IMR-90 (cell line): ENCODE measurements around the gene NCAM1. TPM values are rescaled to one million over a fixed set of nuclear protein-coding genes. Genes with fewer than 3 reads are reported as not detected.

ENCODE experiments used
- ATAC-seq: fragments of 200-7000 bp; cut with Tn5 transposase; 2 replicates; pipeline ENCODE4 v1.9.1; 2020; ENCODE audit warnings: low read depth, mild to moderate bottlenecking, moderate library complexity
- BruUV-seq: library from RNA; stranded (reverse); fragments of 400-500 nt; replicated peaks from 2 replicates; lab custom pipeline; 2021; lab: Mats Ljungman, UMichigan
- CTCF ChIA-PET: fragments of 300-600 bp; formaldehyde crosslinking; extraction: SDS; loops from one replicate; lab custom pipeline; 2021; ENCODE audit warnings: antibody characterized with exemption; lab: Yijun Ruan, JAX
- POLR2A ChIA-PET: fragments of 300-600 bp; sonication (Branson Sonifier 250); formaldehyde crosslinking; loops from one replicate; lab custom pipeline; 2022; ENCODE audit warnings: antibody characterized with exemption; ENCODE audit not compliant: unreplicated experiment; lab: Charles Lee
- DNase-seq: peaks from one replicate; pipeline ENCODE4 v3.0.0; 2013
- H2AFZ ChIP-seq: replicated peaks from 2 replicates; pipeline ENCODE3; 2013; ENCODE audit warnings: low read length, mild to moderate bottlenecking; ENCODE audit not compliant: poor library complexity
- H2AK5ac ChIP-seq: 2 replicates; pipeline ENCODE4 v1.6.1; 2013; ENCODE audit warnings: low read depth, low read length, inconsistent platforms
- H2AK9ac ChIP-seq: replicated peaks from 2 replicates; pipeline ENCODE3; 2013; ENCODE audit warnings: mild to moderate bottlenecking, low read depth, low read length, moderate library complexity; ENCODE audit not compliant: poor library complexity
- H2BK120ac ChIP-seq: 2 replicates; pipeline ENCODE4 v1.6.1; 2013; ENCODE audit warnings: low read depth, low read length, inconsistent platforms
- H2BK15ac ChIP-seq: 3 replicates; pipeline ENCODE4 v1.6.1; 2013; ENCODE audit warnings: low read depth, low read length, inconsistent platforms
- H2BK20ac ChIP-seq: 2 replicates; pipeline ENCODE4 v1.6.1; 2013; ENCODE audit warnings: low read depth, mild to moderate bottlenecking, inconsistent platforms, low read length, moderate library complexity
- H2BK5ac ChIP-seq: 2 replicates; pipeline ENCODE4 v1.6.1; 2013; ENCODE audit warnings: mild to moderate bottlenecking, low read depth, low read length, inconsistent platforms; ENCODE audit not compliant: poor library complexity, severe bottlenecking
- H3K14ac ChIP-seq: replicated peaks from 2 replicates; pipeline ENCODE4 v1.6.1; 2013; ENCODE audit warnings: low read depth, low read length, inconsistent platforms
- H3K18ac ChIP-seq: 2 replicates; pipeline ENCODE4 v1.6.1; 2013; ENCODE audit warnings: low read depth, low read length, control low read depth
- H3K23ac ChIP-seq: 2 replicates; pipeline ENCODE4 v1.6.1; 2013; ENCODE audit warnings: low read depth, low read length, inconsistent platforms
- H3K27ac ChIP-seq: 2 replicates; pipeline ENCODE4 v1.5.1; 2013; ENCODE audit warnings: mild to moderate bottlenecking, control low read depth, low read length; ENCODE audit not compliant: insufficient read depth
- H3K27me3 ChIP-seq: 2 replicates; pipeline ENCODE4 v1.6.1; 2013; ENCODE audit warnings: low read length; ENCODE audit not compliant: control insufficient read depth, insufficient read depth
- H3K36me3 ChIP-seq: 2 replicates; pipeline ENCODE4 v1.6.1; 2013; ENCODE audit warnings: low read length, mixed read lengths; ENCODE audit not compliant: control insufficient read depth, insufficient read depth
- H3K4ac ChIP-seq: 2 replicates; pipeline ENCODE4 v1.6.1; 2013; ENCODE audit warnings: low read depth, low read length, inconsistent platforms
- H3K4me1 ChIP-seq: 2 replicates; pipeline ENCODE4 v1.6.1; 2013; ENCODE audit warnings: low read length, mixed read lengths; ENCODE audit not compliant: control insufficient read depth, insufficient read depth
- H3K4me2 ChIP-seq: 2 replicates; pipeline ENCODE4 v1.6.1; 2013; ENCODE audit warnings: low read depth, mild to moderate bottlenecking, control low read depth, low read length, moderate library complexity
- H3K4me3 ChIP-seq: 2 replicates; pipeline ENCODE4 v1.5.1; 2013; ENCODE audit warnings: low read depth, mild to moderate bottlenecking, control low read depth, low read length, moderate library complexity; ENCODE audit not compliant: insufficient read depth
- H3K56ac ChIP-seq: 2 replicates; pipeline ENCODE4 v1.6.1; 2013; ENCODE audit warnings: low read length, inconsistent platforms; ENCODE audit not compliant: insufficient read depth; ENCODE audit errors: extremely low read depth
- H3K79me1 ChIP-seq, 2 experiments: 2 replicates each; pipeline ENCODE4 v1.6.1; 2013; ENCODE audit warnings: low read length in 2 of 2, inconsistent platforms in 1 of 2, low read depth in 1 of 2
- H3K9ac ChIP-seq: 2 replicates; pipeline ENCODE4 v1.6.1; 2013; ENCODE audit warnings: low read depth, low read length, control low read depth
- H3K9me1 ChIP-seq: 2 replicates; pipeline ENCODE4 v1.6.1; 2013; ENCODE audit warnings: low read length, inconsistent platforms; ENCODE audit not compliant: insufficient read depth
- H3K9me3 ChIP-seq: 2 replicates; pipeline ENCODE4 v1.6.1; 2013; ENCODE audit warnings: low read length; ENCODE audit not compliant: control insufficient read depth, insufficient read depth
- H4K20me1 ChIP-seq: 2 replicates; pipeline ENCODE4 v1.6.1; 2013; ENCODE audit warnings: low read length, inconsistent platforms; ENCODE audit not compliant: insufficient read depth
- H4K5ac ChIP-seq: 2 replicates; pipeline ENCODE4 v1.6.1; 2013; ENCODE audit warnings: mild to moderate bottlenecking, low read depth, low read length, control low read depth
- H4K8ac ChIP-seq, 2 experiments: 2 replicates each; pipeline ENCODE4 v1.6.1; 2013; ENCODE audit warnings: low read depth in 2 of 2, low read length in 2 of 2, control low read depth in 1 of 2, inconsistent platforms in 1 of 2
- H4K91ac ChIP-seq: 2 replicates; pipeline ENCODE4 v1.6.1; 2013; ENCODE audit warnings: low read depth, low read length, inconsistent platforms; ENCODE audit not compliant: insufficient read depth
- CHD1 ChIP-seq: IDR thresholded peaks from 2 replicates; pipeline ENCODE4 v1.6.1; 2012; ENCODE audit warnings: low read depth, low read length, improper control_type of control experiment
- CTCF ChIP-seq: conservative IDR thresholded peaks from 2 replicates; pipeline ENCODE4 v1.5.1; 2012; ENCODE audit warnings: mild to moderate bottlenecking, low read depth, low read length, improper control_type of control experiment
- ELK1 ChIP-seq: fragments of 150-350 bp; IDR thresholded peaks from 2 replicates; pipeline ENCODE4 v1.6.1; 2016; ENCODE audit warnings: low read depth, mild to moderate bottlenecking, low read length, moderate library complexity, borderline replicate concordance
- POLR2A ChIP-seq: IDR thresholded peaks from 2 replicates; pipeline ENCODE4 v1.6.1; 2012; ENCODE audit warnings: mild to moderate bottlenecking, low read depth, low read length
- RAD21 ChIP-seq: IDR thresholded peaks from 2 replicates; pipeline ENCODE4 v1.6.1; 2012; ENCODE audit warnings: low read length, improper control_type of control experiment
- RCOR1 ChIP-seq: IDR thresholded peaks from 2 replicates; pipeline ENCODE4 v1.6.1; 2012; ENCODE audit warnings: mild to moderate bottlenecking, low read length, improper control_type of control experiment; ENCODE audit not compliant: insufficient replicate concordance
- SMC3 ChIP-seq: fragments of 150-350 bp; IDR thresholded peaks from 2 replicates; pipeline ENCODE4 v1.6.1; 2016; ENCODE audit warnings: low read depth, mild to moderate bottlenecking, antibody characterized with exemption, low read length, moderate library complexity
- WGBS, 2 experiments: methylation state at CpG; one replicate each; pipeline versions ENCODE4 v1.1.5 to v1.1.7; 2013; ENCODE audit warnings: missing lambda C conversion rate in 2 of 2; ENCODE audit not compliant: insufficient read length in 1 of 2; ENCODE audit errors: extremely low coverage in 2 of 2; 5-methylcytosine and 5-hydroxymethylcytosine counted together
- dilution Hi-C: fragments of 300-500 bp; cut with HindIII; formaldehyde crosslinking; loops from one replicate; pipeline ENCODE4 v1.14.3; 2018; ENCODE audit warnings: low sequenced_read_pairs; ENCODE audit not compliant: unreplicated experiment
- in situ Hi-C: fragments of 300-500 bp; cut with MboI; formaldehyde crosslinking; loops from 3 replicates; pipeline ENCODE4 v1.14.3; 2019; ENCODE audit warnings: low sequenced_read_pairs, inconsistent platforms, mixed read lengths
- intact Hi-C: fragments of 100-400 bp; cut with micrococcal nuclease; formaldehyde crosslinking; loops from 2 replicates; pipeline ENCODE4 v1.10.0; 2022
- polyA plus RNA-seq, 3 experiments: library from polyadenylated mRNA; depleted of rRNA; stranded (reverse); fragments of >200 nt; gene quantifications; 2 replicates each; pipeline ENCODE4 v1.2.3, GENCODE V29; 2012; ENCODE audit warnings: low replicate concordance in 1 of 3
- total RNA-seq: library from RNA; depleted of rRNA; stranded (reverse); fragments of >200 nt; gene quantifications from 2 replicates; pipeline ENCODE4 v1.2.3, GENCODE V29; 2012

The NCAM1 gene
- total and polyA plus RNA-seq, 2 of the 4 experiments (the other 2 are of a cell fraction), result 0.09 to 0.18 TPM

GRCh38 chr11:113271551-113272245, 310.5 kb downstream of the NCAM1 start:
- H3K36me3 ChIP-seq, result no peaks in the 10 kb centered on the region
- H2BK20ac ChIP-seq, result no peak overlapping the region
- intact Hi-C loops (no loop called here), dilution Hi-C loops (no loop called here), in situ Hi-C loops (no loop called here)
- H2BK120ac ChIP-seq, result no peak overlapping the region
- no peak overlapping the region for H4K5ac ChIP-seq
- H4K8ac ChIP-seq, result no peak overlapping the region
- no peaks in the 10 kb centered on the region; the same call in 1 of the 2 replicates for H4K20me1 ChIP-seq
- ATAC-seq (no peak), DNase-seq (no peak)
- no peaks in the 10 kb centered on the region for H3K9me1 ChIP-seq
- CTCF ChIA-PET, result interaction anchor here (0.8 kb wide), 1 partner anchor 991 kb away, joined by 3 read pairs; no protein-coding TSS in a partner anchor
- H4K91ac ChIP-seq, result no peak overlapping the region
- BruUV-seq, result no TSS peak
- no peaks in the 10 kb centered on the region for H3K79me1 ChIP-seq
- no peak overlapping the region for H2BK15ac ChIP-seq
- no peak overlapping the region for H3K23ac ChIP-seq
- H3K9me3 ChIP-seq, result no peaks in the 10 kb centered on the region
- TF ChIP-seq SMC3, result no peak
- no peak for TF ChIP-seq ELK1
- no peak for TF ChIP-seq RAD21
- TF ChIP-seq CTCF, result no peak
- TF ChIP-seq RCOR1, result no peak
- no peak for TF ChIP-seq CHD1
- no peak for TF ChIP-seq POLR2A
- no peak overlapping the region for H3K4ac ChIP-seq
- no peak overlapping the region for H3K9ac ChIP-seq
- POLR2A ChIA-PET, result no interaction called here
- no peak overlapping the region for H3K4me3 ChIP-seq
- no peak overlapping the region for H3K56ac ChIP-seq
- H3K27ac ChIP-seq, result no peak overlapping the region
- no peaks in the 10 kb centered on the region; the same call in 1 of the 2 replicates for H3K27me3 ChIP-seq
- no peak overlapping the region for H2AFZ ChIP-seq
- H3K4me1 ChIP-seq, result no peaks in the 10 kb centered on the region
- no peak overlapping the region for H2AK9ac ChIP-seq
- no peak overlapping the region for H3K18ac ChIP-seq
- H3K14ac ChIP-seq, result no peak overlapping the region
- no peak overlapping the region for H3K4me2 ChIP-seq
- H2BK5ac ChIP-seq, result no peak overlapping the region
- WGBS, 2 experiments, result no CpG with 5 or more reads among the region's 14 CpGs
- no peak overlapping the region for H2AK5ac ChIP-seq
